Testis (tissue), 3 donors: ENCODE data around the gene PHRF1. TPM values are rescaled to one million over a fixed set of nuclear protein-coding genes. Genes with fewer than 3 reads are reported as not detected.

Experiments used
- DNase-seq: peaks from one replicate; pipeline ENCODE4 v3.0.0-alpha.2; 2019
- H3K27ac ChIP-seq, 2 donors: fragments of 200-600 bp; sonication (generic); one replicate each; pipeline ENCODE4 v1.5.1; 2019
- H3K27me3 ChIP-seq: fragments of 200-600 bp; sonication (generic); one replicate; pipeline ENCODE4 v1.5.1; 2019
- H3K36me3 ChIP-seq: fragments of 200-600 bp; sonication (generic); one replicate; pipeline ENCODE4 v1.5.1; 2017; ENCODE audit warnings: low read depth; ENCODE audit errors: missing control alignments
- H3K4me1 ChIP-seq: fragments of 200-600 bp; sonication (generic); one replicate; pipeline ENCODE4 v1.5.1; 2019
- H3K4me3 ChIP-seq, 2 donors: fragments of 200-600 bp; sonication (generic); one replicate each; pipeline ENCODE4 v1.5.1; 2017 to 2019
- H3K9me3 ChIP-seq: fragments of 200-600 bp; sonication (generic); one replicate; pipeline ENCODE4 v1.5.1; 2017
- CTCF ChIP-seq, 3 experiments: fragments of 450-650 bp in 2 of 3; fragments of 200-600 bp in 1 of 3; sonication (generic) in 1 of 3; IDR thresholded peaks; one replicate each; pipeline ENCODE4 v1.5.1; 2016 to 2019; ENCODE audit warnings: antibody characterized with exemption in 3 of 3, mild to moderate bottlenecking in 2 of 3, moderate library complexity in 1 of 3
- POLR2A ChIP-seq: fragments of 450-650 bp; IDR thresholded peaks from one replicate; pipeline ENCODE4 v1.6.1; 2017; ENCODE audit warnings: antibody characterized with exemption, mild to moderate bottlenecking, moderate library complexity
- WGBS, 2 donors: methylation state at CpG; one replicate each; pipeline ENCODE4 v1.1.5; 2018; 5-methylcytosine and 5-hydroxymethylcytosine counted together
- intact Hi-C: fragments of 100-400 bp; cut with DNase I; formaldehyde crosslinking; loops from one replicate; pipeline ENCODE4 v1.15.1; 2023; ENCODE audit warnings: low total_unique reads
- polyA plus RNA-seq: library from polyadenylated mRNA; stranded (reverse); fragments of 350-450 nt; fragmentation: Illumina TruSeq; extraction: RNeasy Lipid Tissue Mini Kit (QIAGEN cat#74804); gene quantifications from one replicate; pipeline ENCODE4 v1.2.3, GENCODE V29; 2014; ENCODE audit warnings: low read depth, low replicate concordance; ENCODE audit not compliant: insufficient read depth
- total RNA-seq, 2 donors: library from RNA; depleted of rRNA; stranded (reverse); fragments of >200 nt; gene quantifications; one replicate each; pipeline ENCODE4 v1.2.3, GENCODE V29; 2016

PHRF1 gene
- total and polyA plus RNA-seq, 3 donors from 2014 or later: 30.2 to 74.4 (median 62.9) TPM

GRCh38 chr11:603154-603553 lies 26.9 kb downstream of the PHRF1 start:
- Histone ChIP-seq H3K36me3 (no peaks in the 10 kb centered on the region), H3K27ac (no peak overlapping the region), H3K9me3 (no peaks in the 10 kb centered on the region), H3K4me1 (peaks cover 4% of the 10 kb centered on the region), H3K27me3 (no peaks in the 10 kb centered on the region), H3K4me3 (no peak overlapping the region)
- intact Hi-C loops: no loop called here
- no peak for DNase-seq
- TF ChIP-seq CTCF (IDR thresholded peaks at IDR 0.05) (no peak), POLR2A (no peak)
- WGBS, 2 donors: 89 to 91% methylated on average over 13 of the region's 13 CpGs

GRCh38 chr11:605286-606129 lies 29.2 kb downstream of the PHRF1 start:
- Histone ChIP-seq H3K9me3 (no peaks in the 10 kb centered on the region), H3K27me3 (no peaks in the 10 kb centered on the region), H3K4me3 (no peak overlapping the region), H3K4me1 (peaks cover 4% of the 10 kb centered on the region), H3K27ac (peak overlapping the region; percentile 48 to 58), H3K36me3 (no peaks in the 10 kb centered on the region)
- 79 to 89% methylated on average over 9 to 33 of the region's 33 CpGs for WGBS, 2 donors
- TF ChIP-seq POLR2A: no peak
- no peak for TF ChIP-seq CTCF (IDR thresholded peaks at IDR 0.05)
- DNase-seq: no peak
- intact Hi-C loops: no loop called here

GRCh38 chr11:606245-606644 lies 30.0 kb downstream of the PHRF1 start:
- H3K36me3 ChIP-seq: no peaks in the 10 kb centered on the region
- 44 to 80% methylated on average over 3 to 19 of the region's 19 CpGs for WGBS, 2 donors

GRCh38 chr11:607020-607780 lies 30.9 kb downstream of the PHRF1 start:
- WGBS, 2 donors: 89 to 95% methylated on average over 21 to 35 of the region's 35 CpGs
- Histone ChIP-seq H3K4me3 (no peak overlapping the region), H3K27ac (peak overlapping the region in 1 of 2 donors; percentile 48), H3K36me3 (no peaks in the 10 kb centered on the region), H3K9me3 (no peaks in the 10 kb centered on the region), H3K27me3 (no peaks in the 10 kb centered on the region), H3K4me1 (peaks cover 12% of the 10 kb centered on the region)
- DNase-seq: no peak
- no peak for TF ChIP-seq CTCF (IDR thresholded peaks at IDR 0.05)
- no peak for TF ChIP-seq POLR2A
- intact Hi-C loops: no loop called here

More at GRCh38 chr11:606245-606644, 30.0 kb downstream of the PHRF1 start:
- H3K27ac ChIP-seq: peak overlapping the region; percentile 48 to 58
- no peak overlapping the region for H3K4me3 ChIP-seq
- no peak for TF ChIP-seq CTCF (IDR thresholded peaks at IDR 0.05)
- H3K9me3 ChIP-seq: no peaks in the 10 kb centered on the region
- intact Hi-C loops: no loop called here
- DNase-seq: peak; percentile 93
- H3K4me1 ChIP-seq: peaks cover 7% of the 10 kb centered on the region
- no peaks in the 10 kb centered on the region for H3K27me3 ChIP-seq
